Kidney (tissue), 14 donors: ENCODE results near the gene PLPP1. TPM values are rescaled to one million over a fixed set of nuclear protein-coding genes. Genes with fewer than 3 reads are reported as not detected.

ENCODE experiments used
- DNase-seq, 5 donors: peaks; one replicate each; pipeline ENCODE4 v3.0.0-alpha.2; 2013 to 2020
- FAIRE-seq: peaks from 2 replicates; lab custom pipeline; 2012; peaks lifted over from hg19 to GRCh38; lab: Jason Lieb, UNC
- H3K27ac ChIP-seq, 2 donors: one replicate each; pipeline ENCODE4 v1.7.0; 2013; ENCODE audit warnings: low read depth in 2 of 2, low read length in 2 of 2, inconsistent platforms in 1 of 2
- H3K27me3 ChIP-seq: one replicate; pipeline ENCODE4 v1.7.1; 2013; ENCODE audit warnings: low read length, inconsistent platforms; ENCODE audit not compliant: control insufficient read depth, insufficient read depth
- H3K36me3 ChIP-seq, 3 donors: one replicate each; pipeline versions ENCODE4 v1.7.0 to v1.7.1; 2013; ENCODE audit warnings: low read length in 3 of 3, control low read depth in 1 of 3, inconsistent platforms in 1 of 3; ENCODE audit not compliant: insufficient read depth in 3 of 3, control insufficient read depth in 2 of 3
- H3K4me1 ChIP-seq, 3 donors: one replicate each; pipeline versions ENCODE4 v1.7.0 to v1.7.1; 2013; ENCODE audit warnings: low read length in 3 of 3, inconsistent platforms in 1 of 3, low read depth in 1 of 3; ENCODE audit not compliant: control insufficient read depth in 2 of 3, insufficient read depth in 2 of 3
- H3K4me3 ChIP-seq, 3 donors: one replicate each; pipeline versions ENCODE4 v1.7.0 to v1.8.1; 2013; ENCODE audit warnings: low read length in 3 of 3, control low read depth in 1 of 3, inconsistent platforms in 1 of 3
- H3K9ac ChIP-seq, 3 donors: one replicate each; pipeline versions ENCODE4 v1.7.0 to v1.7.1; 2013; ENCODE audit warnings: low read length in 3 of 3, control low read depth in 1 of 3, inconsistent platforms in 1 of 3
- H3K9me3 ChIP-seq, 3 donors: one replicate each; pipeline versions ENCODE4 v1.7.0 to v1.7.1; 2013; ENCODE audit warnings: low read length in 3 of 3, control low read depth in 1 of 3, inconsistent platforms in 1 of 3; ENCODE audit not compliant: control insufficient read depth in 2 of 3, insufficient read depth in 1 of 3
- CTCF ChIP-seq: IDR thresholded peaks from 3 replicates; pipeline ENCODE4 v1.5.1; 2012; ENCODE audit warnings: mild to moderate bottlenecking, moderate library complexity, borderline replicate concordance; ENCODE audit not compliant: insufficient read depth; ENCODE audit errors: extremely low read depth
- intact Hi-C: fragments of 100-400 bp; cut with DNase I; formaldehyde crosslinking; loops from one replicate; pipeline ENCODE4 v1.11.1; 2022
- polyA plus RNA-seq: library from polyadenylated mRNA; stranded (reverse); fragments of 350-450 nt; fragmentation: Illumina TruSeq; extraction: RNeasy Lipid Tissue Mini Kit (QIAGEN cat#74804); gene quantifications from one replicate; pipeline ENCODE4 v1.2.3, GENCODE V29; 2014; ENCODE audit warnings: low read depth, low replicate concordance; ENCODE audit not compliant: insufficient read depth
- total RNA-seq: library from RNA; stranded (reverse); fragmentation: NEBNext Ultra II Directional; extraction: Animal tissue kit (Norgen Biotek cat#: 25700); gene quantifications from one replicate; pipeline ENCODE4 v1.2.1, GENCODE V29; 2021
- donor health status: control.
- donor health status: control.
- donor health status: control.
- donor health status: control.
- donor health status: control.
- donor health status: DM: yes; HTN: yes; CAD: no.
- donor health status: Normal renal cell carcinoma (clear cell type).

The PLPP1 gene
- total and polyA plus RNA-seq, 2 donors from 2014 or later, result 144 to 166 TPM

- intact Hi-C loops, result no loop called here
- no peak for TF ChIP-seq CTCF
- Histone ChIP-seq H3K4me3 (no peak overlapping the region), H3K4me1 (peaks cover 0 to 5% (median 0%) of the 10 kb centered on the region in 3 donors), H3K36me3 (no peaks in the 10 kb centered on the region), H3K27me3 (no peaks in the 10 kb centered on the region), H3K27ac (peak overlapping the region; percentile 9 to 56), H3K9me3 (no peaks in the 10 kb centered on the region), H3K9ac (no peak overlapping the region)
- FAIRE-seq, result no peak
- DNase-seq, result no peak
Measured at GRCh38 chr5:55570570-55570969, 35.8 kb upstream of the PLPP1 start.

- Histone ChIP-seq H3K27me3 (no peaks in the 10 kb centered on the region), H3K9ac (no peak overlapping the region), H3K9me3 (no peaks in the 10 kb centered on the region), H3K4me1 (peaks cover 0 to 5% (median 0%) of the 10 kb centered on the region in 3 donors), H3K27ac (peak overlapping the region; percentile 9 to 56), H3K36me3 (no peaks in the 10 kb centered on the region), H3K4me3 (no peak overlapping the region)
- no peak for TF ChIP-seq CTCF
- DNase-seq, result no peak
- no peak for FAIRE-seq
- intact Hi-C loops, result no loop called here
Measured at GRCh38 chr5:55570026-55570425, 35.3 kb upstream of the PLPP1 start.

- peak overlapping the region in 1 of 2 donors; percentile 14 for H3K27ac ChIP-seq
Measured at GRCh38 chr5:55569513-55569865, 34.7 kb upstream of the PLPP1 start.

More at GRCh38 chr5:55569513-55569865, 34.7 kb upstream of the PLPP1 start:
- H3K36me3 ChIP-seq, result no peaks in the 10 kb centered on the region
- no peak for TF ChIP-seq CTCF
- DNase-seq (no peak), FAIRE-seq (no peak)
- H3K9ac ChIP-seq, result no peak overlapping the region
- H3K4me3 ChIP-seq, result no peak overlapping the region
- H3K27me3 ChIP-seq, result no peaks in the 10 kb centered on the region
- H3K4me1 ChIP-seq, result peaks cover 0 to 5% (median 0%) of the 10 kb centered on the region in 3 donors
- no peaks in the 10 kb centered on the region for H3K9me3 ChIP-seq
- intact Hi-C loops, result no loop called here
